Ovary (tissue), 9 donors: Measurements from ENCODE around the gene IPP. TPM values are rescaled to one million over a fixed set of nuclear protein-coding genes. Genes with fewer than 3 reads are reported as not detected.

Experiments used
- DNase-seq, 5 donors: peaks; one replicate each; pipeline ENCODE4 v3.0.0-alpha.2; 2019 to 2020
- H3K27ac ChIP-seq, 2 donors: fragments of 200-600 bp; one replicate each; pipeline versions ENCODE4 v1.5.1 to v1.8.0; 2019 to 2022
- H3K27me3 ChIP-seq: fragments of 200-600 bp; one replicate; pipeline ENCODE4 v1.8.0; 2022
- H3K36me3 ChIP-seq: fragments of 200-600 bp; sonication (generic); one replicate; pipeline ENCODE4 v1.5.1; 2019
- H3K4me1 ChIP-seq: one replicate; pipeline ENCODE4 v1.8.1; 2013; ENCODE audit warnings: mild to moderate bottlenecking, moderate library complexity; ENCODE audit not compliant: insufficient read depth
- H3K4me3 ChIP-seq: fragments of 200-600 bp; sonication (generic); one replicate; pipeline ENCODE4 v1.5.1; 2017
- H3K9me3 ChIP-seq, 2 donors: fragments of 200-600 bp in 1 of 2; sonication (generic) in 1 of 2; one replicate each; pipeline versions ENCODE4 v1.5.1 to v1.8.1; 2013 to 2019; ENCODE audit warnings: mild to moderate bottlenecking in 1 of 2, moderate library complexity in 1 of 2
- CTCF ChIP-seq, 3 donors: fragments of 450-650 bp in 2 of 3; fragments of 200-600 bp in 1 of 3; IDR thresholded peaks; one replicate each; pipeline versions ENCODE4 v1.5.1 to v1.8.0; 2016 to 2022; ENCODE audit warnings: antibody characterized with exemption in 3 of 3, mild to moderate bottlenecking in 1 of 3
- EP300 ChIP-seq: sonication (generic); formaldehyde crosslinking; IDR thresholded peaks from one replicate; pipeline ENCODE4 v1.6.1; 2017; ENCODE audit warnings: antibody characterized with exemption
- POLR2A ChIP-seq: fragments of 450-650 bp; IDR thresholded peaks from one replicate; pipeline ENCODE4 v1.6.1; 2017; ENCODE audit warnings: antibody characterized with exemption, mild to moderate bottlenecking, moderate library complexity
- WGBS, 3 donors: extraction: QIAGEN DNeasy Blood & Tissue Kit in 1 of 3; methylation state at CpG; one replicate each; pipeline versions ENCODE4 v1.1.5 to v1.1.7; 2013 to 2017; 5-methylcytosine and 5-hydroxymethylcytosine counted together
- intact Hi-C, 4 donors: fragments of 100-400 bp; cut with DNase I; formaldehyde crosslinking; loops; one replicate each; pipeline versions ENCODE4 v1.11.0 to v1.15.1; 2022 to 2023
- polyA plus RNA-seq, 2 donors: library from polyadenylated mRNA; stranded (reverse); fragments of 200-250 nt in 1 of 2; fragments of 350-450 nt in 1 of 2; fragmentation: Illumina TruSeq in 1 of 2; extraction: RNeasy Lipid Tissue Mini Kit (QIAGEN cat#74804) in 1 of 2; gene quantifications; one replicate each; pipeline ENCODE4 v1.2.3, GENCODE V29; 2013 to 2014
- total RNA-seq, 7 donors: library from RNA; depleted of rRNA in 2 of 7; stranded (reverse); fragments of >200 nt in 2 of 7; fragmentation: NEBNext Ultra II Directional in 3 of 7; extraction: Animal tissue kit (Norgen Biotek cat#: 25700) in 3 of 7; gene quantifications; one replicate each; pipeline versions ENCODE4 v1.1.0 to v1.2.4, GENCODE V29; 2016 to 2023
- donor health status: DM: no; HTN: no; CAD: no; lungs with moderate emphysema.
- donor health status: DM: no; HTN: no; CAD: no.
- donor health status: Bipolar disorder and iron deficiency.
- donor health status: DM: yes; HTN: yes; CAD: no.
- donor health status: DM: no; HTN: no; CAD: no.
- donor health status: DM: yes; HTN: yes; CAD: no.

Gene IPP
- total and polyA plus RNA-seq, 9 donors, result 7.7 to 23.8 (median 19.1) TPM

DNA sequence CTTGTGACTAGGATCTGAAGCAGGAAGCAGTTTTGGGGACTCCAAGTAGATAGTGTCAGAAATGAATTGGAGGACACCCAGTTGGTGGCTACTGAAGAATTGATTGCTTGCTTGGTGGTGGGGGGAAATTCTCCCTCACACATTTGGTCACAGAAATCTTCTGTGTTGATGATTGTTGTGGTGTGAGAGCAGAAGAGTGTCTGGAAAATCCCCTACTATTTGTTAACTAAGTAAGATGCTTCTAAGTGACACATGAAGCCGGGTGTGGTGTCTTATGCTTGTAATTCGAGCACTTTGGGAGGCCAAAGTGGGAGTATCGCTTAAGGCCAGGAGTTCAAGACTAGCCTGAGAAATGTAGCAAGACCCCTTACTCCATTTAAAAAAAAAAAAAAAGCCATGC is 22.5 kb upstream of the IPP start:
- intact Hi-C loops, result no loop called here
- H3K4me1 ChIP-seq, result no peaks in the 10 kb centered on the region
- H3K9me3 ChIP-seq, result no peaks in the 10 kb centered on the region
- no peaks in the 10 kb centered on the region for H3K27me3 ChIP-seq
- 76 to 88% (median 77%) methylated on average over 3 of the region's 3 CpGs for whole genome bisulfite sequencing, 3 donors
- no peak overlapping the region for H3K4me3 ChIP-seq
- DNase-seq, result no peak
- TF ChIP-seq CTCF (IDR thresholded peaks at IDR 0.05), result no peak
- no peak for TF ChIP-seq EP300
- no peak for TF ChIP-seq POLR2A
- no peaks in the 10 kb centered on the region for H3K36me3 ChIP-seq
- no peak overlapping the region for H3K27ac ChIP-seq

DNA sequence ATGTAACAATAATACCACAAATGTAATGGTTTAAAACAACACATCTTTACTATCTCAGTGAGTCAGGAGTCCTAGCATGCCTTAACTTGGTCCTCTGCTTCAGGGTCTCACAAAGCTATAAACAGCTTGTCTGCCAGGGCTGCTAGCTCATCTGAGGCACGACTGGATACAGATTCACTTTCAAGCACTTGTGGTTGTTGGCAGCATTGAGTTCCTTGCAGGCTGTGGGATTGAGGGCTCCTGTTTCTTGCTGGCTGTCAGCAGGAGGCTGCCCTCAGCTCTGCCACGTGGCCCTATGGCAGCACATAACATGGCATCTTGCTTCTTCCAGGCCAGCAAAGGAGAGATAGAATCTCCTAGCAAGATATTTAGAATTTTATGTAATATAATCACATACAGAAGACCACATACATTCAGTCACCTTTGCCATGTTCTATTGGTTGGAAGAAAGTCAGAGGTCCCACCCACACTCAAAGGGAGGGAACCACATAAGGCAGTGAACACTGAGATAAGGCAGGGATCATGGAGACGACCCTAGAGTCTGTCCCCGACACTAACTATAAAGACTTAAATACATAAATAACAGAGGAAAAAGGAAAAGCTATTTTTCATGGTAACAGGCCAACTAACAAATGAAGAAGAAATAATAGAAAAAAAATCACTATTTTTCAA is 18.9 kb upstream of the IPP start:
- no peaks in the 10 kb centered on the region for H3K9me3 ChIP-seq
- no peak overlapping the region for H3K4me3 ChIP-seq
- DNase-seq, result no peak
- WGBS, 3 donors, result 22 to 28% (median 27%) methylated on average over 4 of the region's 4 CpGs
- no peak overlapping the region for H3K27ac ChIP-seq
- no peaks in the 10 kb centered on the region for H3K4me1 ChIP-seq
- no peaks in the 10 kb centered on the region for H3K36me3 ChIP-seq
- intact Hi-C loops, result no loop called here
- no peaks in the 10 kb centered on the region for H3K27me3 ChIP-seq
- no peak for TF ChIP-seq POLR2A
- no peak for TF ChIP-seq EP300
- TF ChIP-seq CTCF (IDR thresholded peaks at IDR 0.05), result no peak

DNA sequence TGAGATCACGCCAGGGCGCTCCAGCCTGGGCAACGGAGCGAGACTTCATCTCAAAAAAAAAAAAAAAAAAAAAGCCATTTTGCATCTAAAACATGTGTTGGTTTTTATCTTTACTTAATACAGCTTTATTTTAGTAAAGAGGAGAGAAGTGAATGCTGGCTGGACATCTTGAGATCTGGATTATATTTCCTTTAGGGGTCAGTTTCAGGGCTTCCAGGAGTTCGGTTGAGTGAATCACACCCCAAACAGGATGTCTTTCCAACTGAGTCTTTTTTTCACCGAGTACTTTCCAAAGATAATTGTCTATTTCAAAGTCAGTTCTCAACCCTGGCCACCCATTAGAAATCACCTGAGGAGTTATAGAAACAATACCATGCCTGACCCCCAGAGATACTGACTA is 16.6 kb upstream of the IPP start:
- no peaks in the 10 kb centered on the region for H3K36me3 ChIP-seq
- TF ChIP-seq EP300 (no peak), CTCF (IDR thresholded peaks at IDR 0.05) (no peak), POLR2A (no peak)
- H3K9me3 ChIP-seq, result no peaks in the 10 kb centered on the region
- H3K4me1 ChIP-seq, result no peaks in the 10 kb centered on the region
- H3K27me3 ChIP-seq, result no peaks in the 10 kb centered on the region
- no peak overlapping the region for H3K4me3 ChIP-seq
- DNase-seq, result no peak
- 43 to 67% (median 47%) methylated on average over 6 of the region's 6 CpGs for WGBS, 3 donors
- no peak overlapping the region for H3K27ac ChIP-seq
- intact Hi-C loops, result no loop called here

DNA sequence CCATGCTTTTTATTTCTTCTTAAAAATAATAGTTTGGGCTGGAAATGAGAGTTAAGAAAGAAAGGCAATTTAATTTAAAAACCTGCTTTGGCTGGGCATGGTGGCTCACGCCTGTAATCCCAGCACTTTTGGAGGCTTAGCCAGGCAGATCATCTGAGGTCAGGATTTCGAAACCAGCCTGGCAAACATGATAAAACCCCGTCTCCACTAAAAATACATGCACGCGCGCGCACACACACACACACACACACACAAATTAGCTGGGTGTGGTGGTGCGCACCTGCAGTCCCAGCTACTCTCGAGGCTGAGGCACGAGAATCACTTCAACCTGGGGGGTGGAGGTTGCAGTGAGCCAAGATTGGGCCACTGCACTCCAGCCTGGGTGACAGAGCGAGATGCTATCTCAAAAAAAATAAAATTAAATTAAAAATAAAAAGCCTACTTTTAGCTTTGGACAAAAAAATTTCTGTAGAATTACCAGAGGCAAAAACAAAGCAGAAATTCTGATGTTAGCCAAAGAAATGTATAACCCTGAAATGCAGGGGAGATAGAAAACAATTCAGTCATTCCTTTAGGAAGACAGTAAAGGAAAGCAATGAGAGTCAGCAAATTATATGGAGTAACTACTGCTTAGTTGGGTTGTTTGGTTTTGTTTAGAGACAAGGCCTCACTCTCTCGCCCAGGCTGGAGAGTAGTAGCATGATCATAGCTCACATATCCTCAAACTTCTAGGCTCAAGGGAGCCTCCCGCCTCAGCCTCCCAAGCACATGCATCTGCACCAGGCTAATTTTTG is 15.7 kb upstream of the IPP start:
- Histone ChIP-seq H3K27ac (no peak overlapping the region), H3K4me3 (no peak overlapping the region), H3K36me3 (no peaks in the 10 kb centered on the region), H3K27me3 (no peaks in the 10 kb centered on the region), H3K9me3 (no peaks in the 10 kb centered on the region), H3K4me1 (no peaks in the 10 kb centered on the region)
- intact Hi-C loops, result no loop called here
- no peak for DNase-seq
- TF ChIP-seq POLR2A (no peak), CTCF (IDR thresholded peaks at IDR 0.05) (no peak), EP300 (no peak)
- WGBS, 3 donors, result 84 to 88% (median 85%) methylated on average over 13 of the region's 13 CpGs
